Skeletal muscle tissue (tissue), 5 donors: ENCODE results near the gene PHB1. TPM values are rescaled to one million over a fixed set of nuclear protein-coding genes. Genes with fewer than 3 reads are reported as not detected.

Experiments used
- H3K27ac ChIP-seq: one replicate; pipeline ENCODE4 v1.7.0; 2013; ENCODE audit warnings: mild to moderate bottlenecking, low read depth, low read length, inconsistent platforms
- H3K27me3 ChIP-seq, 3 donors: one replicate each; pipeline ENCODE4 v1.7.0; 2013; ENCODE audit warnings: low read length in 3 of 3; ENCODE audit not compliant: control insufficient read depth in 3 of 3, insufficient read depth in 3 of 3
- H3K36me3 ChIP-seq, 3 donors: one replicate each; pipeline ENCODE4 v1.7.0; 2013; ENCODE audit warnings: low read length in 3 of 3; ENCODE audit not compliant: control insufficient read depth in 3 of 3, insufficient read depth in 3 of 3
- H3K4me1 ChIP-seq, 3 donors: one replicate each; pipeline ENCODE4 v1.7.0; 2013; ENCODE audit warnings: low read length in 3 of 3, mild to moderate bottlenecking in 3 of 3; ENCODE audit not compliant: control insufficient read depth in 3 of 3, insufficient read depth in 3 of 3
- H3K4me3 ChIP-seq, 3 donors: one replicate each; pipeline ENCODE4 v1.7.0; 2013; ENCODE audit warnings: low read length in 3 of 3
- H3K9ac ChIP-seq, 3 donors: one replicate each; pipeline ENCODE4 v1.7.0; 2013; ENCODE audit warnings: low read length in 3 of 3, mild to moderate bottlenecking in 3 of 3, moderate library complexity in 2 of 3, low read depth in 1 of 3
- H3K9me3 ChIP-seq, 3 donors: one replicate each; pipeline ENCODE4 v1.7.0; 2013; ENCODE audit warnings: low read length in 3 of 3; ENCODE audit not compliant: control insufficient read depth in 3 of 3
- small RNA-seq: library from RNA; depleted of rRNA; stranded (forward); fragments of <200 nt; gene quantifications from one replicate; pipeline ENCODE3, GENCODE V24; 2014
- total RNA-seq: library from RNA; depleted of rRNA; stranded (reverse); fragments of >200 nt; gene quantifications from one replicate; pipeline ENCODE4 v1.2.3, GENCODE V29; 2014
- donor health status: Osteomylitis.

The PHB1 gene
- total RNA-seq, 1 donor from 2014 or later = 105 TPM

DNA sequence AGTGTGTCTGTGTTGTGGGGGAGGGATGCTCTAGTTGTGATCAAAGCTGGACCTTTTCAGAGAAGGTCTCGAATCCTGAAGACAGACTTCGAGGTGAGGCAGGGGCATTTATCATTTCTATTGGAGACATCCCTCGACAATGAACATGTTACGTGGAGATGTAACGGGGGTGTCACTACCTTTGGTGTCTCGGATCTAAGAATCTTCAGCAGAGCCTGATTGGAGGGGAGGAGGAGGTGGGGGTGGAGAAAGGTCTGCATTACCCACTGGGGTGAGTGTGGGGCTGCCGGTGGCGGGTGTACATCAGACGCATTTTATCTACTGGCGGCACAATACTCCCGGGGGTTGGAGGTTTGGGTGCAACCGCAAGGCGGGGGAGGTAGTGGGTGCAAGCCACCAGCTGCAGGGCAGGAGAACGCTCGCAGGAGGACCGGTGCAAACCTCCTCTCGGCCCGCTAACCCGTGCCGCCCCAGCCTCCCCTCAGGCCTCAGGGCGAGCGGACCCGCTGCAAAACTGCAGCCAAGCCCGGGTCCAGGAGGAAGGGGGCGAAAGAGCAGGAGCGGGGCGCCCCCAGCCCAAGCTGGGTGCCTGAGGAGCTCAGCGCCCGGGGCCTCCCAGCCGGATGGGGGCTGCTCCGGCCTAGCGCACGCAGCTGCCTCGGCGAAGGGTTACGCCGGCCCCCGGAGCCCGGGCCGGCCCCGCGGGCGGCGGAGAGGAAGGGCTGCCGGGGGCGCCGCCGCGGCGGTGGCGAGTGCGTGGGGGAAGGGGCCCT, 53.4 kb downstream of the PHB1 start:
- peak overlapping the region; percentile 69 for H3K27ac ChIP-seq
- H3K36me3 ChIP-seq = no peaks in the 10 kb centered on the region
- peaks cover 20 to 31% (median 25%) of the 10 kb centered on the region in 3 donors for H3K4me1 ChIP-seq
- H3K27me3 ChIP-seq = no peaks in the 10 kb centered on the region
- H3K9me3 ChIP-seq = no peaks in the 10 kb centered on the region
- H3K4me3 ChIP-seq = peak overlapping the region; percentile 87 to 90 (median 89)
- H3K9ac ChIP-seq = peak overlapping the region; percentile 85 to 95 (median 88)

DNA sequence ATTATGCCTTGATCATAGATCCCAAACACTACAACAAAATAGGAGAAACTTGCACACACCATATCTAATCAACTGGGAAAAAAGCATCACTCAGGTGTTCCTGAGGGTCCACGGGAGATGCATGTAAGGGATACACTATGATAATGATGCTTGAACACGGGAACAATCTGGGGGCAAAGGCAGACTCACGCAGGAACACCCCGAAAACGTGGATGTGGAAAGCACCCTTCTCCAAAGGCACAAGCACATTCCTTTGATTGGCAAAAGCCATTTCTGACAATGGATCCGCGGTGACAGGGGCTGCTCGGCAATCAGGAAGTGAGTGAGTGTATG, 53.9 kb downstream of the PHB1 start:
- H3K4me1 ChIP-seq = peaks cover 20 to 31% (median 25%) of the 10 kb centered on the region in 3 donors
- H3K27ac ChIP-seq = no peak overlapping the region
- H3K9me3 ChIP-seq = no peaks in the 10 kb centered on the region
- peak overlapping the region; percentile 85 to 95 (median 88) for H3K9ac ChIP-seq
- H3K27me3 ChIP-seq = no peaks in the 10 kb centered on the region
- H3K36me3 ChIP-seq = no peaks in the 10 kb centered on the region
- peak overlapping the region; percentile 87 to 90 (median 89) for H3K4me3 ChIP-seq

DNA sequence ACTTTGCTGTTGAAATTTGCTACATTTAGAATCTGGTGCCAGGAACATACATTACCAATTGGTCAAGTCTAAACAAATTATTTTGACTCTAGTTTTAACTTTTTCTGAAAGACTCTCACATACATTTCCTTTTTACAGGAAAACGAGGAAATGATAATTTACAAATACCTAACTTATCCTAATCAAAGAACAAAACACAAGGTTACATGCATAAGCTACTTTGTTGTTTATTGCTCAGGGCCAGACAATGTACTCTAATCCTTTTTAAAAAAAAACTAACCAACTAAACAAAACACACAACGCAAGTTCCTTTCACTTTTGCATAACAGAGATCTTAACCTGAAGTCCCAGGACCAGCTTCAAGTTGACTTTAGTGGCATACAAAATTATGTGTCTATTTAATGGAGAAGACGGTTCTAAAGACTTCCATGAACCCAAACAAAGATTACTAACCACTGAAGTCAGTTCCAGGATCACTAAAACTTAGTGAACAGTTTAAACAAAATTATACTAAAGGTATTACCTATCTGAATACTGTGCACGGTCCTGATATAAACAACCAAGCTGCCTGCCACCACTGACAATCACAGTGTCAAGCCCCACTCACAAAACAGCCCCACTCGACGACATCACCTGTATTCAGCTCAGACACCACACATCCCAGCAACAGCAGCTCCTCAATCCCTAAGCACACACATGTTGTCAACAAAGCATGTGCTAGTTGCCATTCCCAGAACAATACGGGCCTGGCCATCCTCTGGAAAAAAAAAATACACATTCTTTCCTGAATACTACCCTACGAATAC, 54.5 kb downstream of the PHB1 start:
- H3K27ac ChIP-seq = no peak overlapping the region
- peak overlapping the region in 2 of 3 donors; percentile 88 to 95 for H3K9ac ChIP-seq
- H3K4me3 ChIP-seq = peak overlapping the region; percentile 87 to 90 (median 89)

DNA sequence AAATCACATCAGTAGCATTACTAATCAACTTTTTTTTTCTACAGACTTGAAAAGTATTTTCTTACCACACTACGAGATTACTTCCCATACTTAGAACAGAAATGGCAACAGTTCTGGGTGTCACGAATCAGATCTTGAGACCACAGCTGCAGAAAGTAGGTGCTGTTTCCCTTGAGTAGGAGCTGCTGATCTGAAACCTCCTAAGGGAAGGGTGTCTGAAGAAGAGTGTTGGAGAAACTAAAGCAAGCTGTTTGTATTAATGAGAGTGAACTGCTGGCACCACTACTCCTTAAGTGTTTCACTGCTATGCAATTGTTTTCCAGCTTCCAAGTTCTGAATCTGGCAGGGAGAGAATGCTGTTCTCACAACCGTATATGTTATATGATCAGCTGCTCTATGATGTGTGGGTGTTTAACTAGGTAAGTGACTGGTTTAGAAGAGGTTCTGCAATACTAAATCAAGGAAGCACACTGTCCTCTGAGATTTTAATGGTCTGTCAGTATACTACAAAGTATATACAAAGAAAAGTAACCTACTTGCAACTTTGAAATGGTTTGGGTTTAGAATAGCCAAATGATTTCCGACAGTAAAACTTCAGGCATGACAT, 55.9 kb downstream of the PHB1 start:
- Histone ChIP-seq H3K9ac (peak overlapping the region in 1 of 3 donors; percentile 48), H3K4me1 (peaks cover 21 to 31% (median 25%) of the 10 kb centered on the region in 3 donors), H3K9me3 (no peaks in the 10 kb centered on the region), H3K4me3 (no peak overlapping the region), H3K27ac (no peak overlapping the region), H3K36me3 (no peaks in the 10 kb centered on the region), H3K27me3 (no peaks in the 10 kb centered on the region)

More for the DNA sequence above, 54.5 kb downstream of the PHB1 start:
- Histone ChIP-seq H3K4me1 (peaks cover 20 to 31% (median 25%) of the 10 kb centered on the region in 3 donors), H3K27me3 (no peaks in the 10 kb centered on the region), H3K36me3 (no peaks in the 10 kb centered on the region), H3K9me3 (no peaks in the 10 kb centered on the region)

DNA sequence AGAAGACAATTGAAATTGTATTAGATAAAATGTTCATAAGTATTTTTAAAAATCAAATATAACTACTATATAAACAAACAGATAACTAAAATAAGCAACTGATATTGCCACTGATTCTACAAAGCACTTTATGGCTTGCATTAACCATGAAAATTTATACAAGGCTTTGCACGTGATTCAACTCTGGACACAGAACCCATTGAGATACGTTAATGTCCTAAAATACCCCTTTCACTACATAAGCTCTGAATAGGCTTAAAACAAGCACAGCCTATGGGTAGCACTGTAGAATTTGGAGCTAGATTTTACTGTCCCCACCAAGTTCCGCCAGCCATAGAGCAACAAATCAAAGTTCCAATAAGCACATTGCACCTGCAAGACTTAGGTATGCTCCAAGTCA, 57.2 kb downstream of the PHB1 start:
- no peaks in the 10 kb centered on the region for H3K27me3 ChIP-seq
- H3K4me3 ChIP-seq = no peak overlapping the region
- H3K9me3 ChIP-seq = no peaks in the 10 kb centered on the region
- H3K27ac ChIP-seq = no peak overlapping the region
- H3K36me3 ChIP-seq = no peaks in the 10 kb centered on the region
- no peak overlapping the region for H3K9ac ChIP-seq
- peaks cover 21 to 28% (median 27%) of the 10 kb centered on the region in 3 donors for H3K4me1 ChIP-seq

DNA sequence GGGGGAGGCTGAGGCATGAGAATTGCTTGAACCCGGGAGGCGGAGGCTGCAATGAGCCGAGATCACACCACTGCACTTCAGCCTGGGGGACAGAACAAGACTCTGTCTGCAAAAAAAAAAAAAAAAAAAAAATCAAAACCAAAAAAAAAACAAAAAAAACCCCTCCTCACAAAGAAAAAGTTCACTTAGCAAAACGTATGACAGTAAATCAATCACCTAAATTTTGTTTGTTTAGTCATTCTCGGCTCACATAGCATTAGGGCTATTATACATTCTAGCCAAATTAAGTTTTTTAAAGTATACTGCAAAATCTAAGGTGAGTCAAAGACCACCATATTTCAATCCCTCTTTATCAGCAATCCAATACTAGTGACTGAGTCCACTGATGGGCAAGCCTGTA, 58.4 kb downstream of the PHB1 start:
- no peaks in the 10 kb centered on the region for H3K36me3 ChIP-seq
- no peaks in the 10 kb centered on the region for H3K9me3 ChIP-seq
- H3K27me3 ChIP-seq = no peaks in the 10 kb centered on the region
- H3K4me3 ChIP-seq = no peak overlapping the region
- H3K27ac ChIP-seq = no peak overlapping the region
- no peak overlapping the region for H3K9ac ChIP-seq
- peaks cover 20 to 28% (median 24%) of the 10 kb centered on the region in 3 donors for H3K4me1 ChIP-seq

Small RNAs within 50 kb of the gene (small RNA-seq; reads per million reads assigned to genes)
- not detected for gene RF00019

Other genes with a start within 250 kb of the PHB1 start
- 2.1 TPM for gene GNGT2, start 204.3 kb downstream of the PHB1 start, total RNA-seq
- gene ABI3, start 204.2 kb downstream of the PHB1 start, total RNA-seq = 1.0 TPM
- 13.6 TPM for gene PHOSPHO1, start 184.1 kb downstream of the PHB1 start, total RNA-seq
- gene ZNF652, start 52.6 kb downstream of the PHB1 start, total RNA-seq = 26.6 TPM
- gene NGFR, start 80.4 kb upstream of the PHB1 start, total RNA-seq = 20.4 TPM
- gene NXPH3, start 161.0 kb upstream of the PHB1 start, total RNA-seq = 0.52 TPM